HPDE6-E6E7 (cell line): ENCODE results near the gene SPAAR.
"Not testable (repeated sequence)": the region's sequence is repeated elsewhere in the genome, so short reads cannot be mapped to it uniquely, and the experiment has no call there.

ENCODE experiments used
- DNase-seq: peaks from one replicate; pipeline ENCODE4 v3.0.0; 2011; ENCODE audit warnings: missing footprints; ENCODE audit errors: extremely low spot score

The SPAAR gene

GRCh38 chr9:35909274-35909673, at the start of gene SPAAR:
Gene SPAAR (plus strand): TSS chr9:35909490. CDS start chr9:35910464, 974 bp downstream.
- DNase-seq, result no peak

- DNase-seq, result no peak
Measured at GRCh38 chr9:35859990-35860339, 49.3 kb upstream of the SPAAR start.

- no peak for DNase-seq
Measured at GRCh38 chr9:35861161-35861897, 48.0 kb upstream of the SPAAR start.

- DNase-seq, result no peak
Measured at GRCh38 chr9:35862328-35862727, 47.0 kb upstream of the SPAAR start.

- DNase-seq, result no peak
Measured at GRCh38 chr9:35863583-35863982, 45.7 kb upstream of the SPAAR start.

- no peak for DNase-seq
Measured at GRCh38 chr9:35864695-35865255, 44.5 kb upstream of the SPAAR start.

- DNase-seq, result no peak
Measured at GRCh38 chr9:35867538-35867937, 41.8 kb upstream of the SPAAR start.

- no peak for DNase-seq
Measured at GRCh38 chr9:35868933-35869332, 40.4 kb upstream of the SPAAR start.

- DNase-seq, result peak; percentile 29
Measured at GRCh38 chr9:35869621-35870216, 39.6 kb upstream of the SPAAR start.

GRCh38 chr9:35870351-35870923, 38.9 kb upstream of the SPAAR start, which contains the start of gene OR13J1:
Gene OR13J1 (minus strand): TSS chr9:35870401. CDS start chr9:35870401, 0 bp downstream.
- no peak for DNase-seq

GRCh38 chr9:35871545-35871944, 37.7 kb upstream of the SPAAR start:
- no peak for DNase-seq

- no peak for DNase-seq
Measured at GRCh38 chr9:35872505-35872904, 36.8 kb upstream of the SPAAR start.

- peak; percentile 81 for DNase-seq
Measured at GRCh38 chr9:35882263-35882848, 26.9 kb upstream of the SPAAR start.

GRCh38 chr9:35882996-35883395, 26.3 kb upstream of the SPAAR start:
- no peak for DNase-seq

GRCh38 chr9:35884908-35885307, 24.4 kb upstream of the SPAAR start:
- DNase-seq, result not testable (repeated sequence)

GRCh38 chr9:35891646-35892045, 17.6 kb upstream of the SPAAR start:
- DNase-seq, result no peak

GRCh38 chr9:35892051-35892450, 17.2 kb upstream of the SPAAR start:
- no peak for DNase-seq

- DNase-seq, result no peak
Measured at GRCh38 chr9:35896570-35896969, 12.7 kb upstream of the SPAAR start.

GRCh38 chr9:35897376-35898099, 11.8 kb upstream of the SPAAR start:
- DNase-seq, result not testable (repeated sequence)

GRCh38 chr9:35898337-35898736, 11.0 kb upstream of the SPAAR start:
- no peak for DNase-seq

GRCh38 chr9:35899021-35899420, 10.3 kb upstream of the SPAAR start:
- DNase-seq, result no peak

- peak; percentile 45 for DNase-seq
Measured at GRCh38 chr9:35903049-35903448, 6.2 kb upstream of the SPAAR start.
